ENCODE results near the gene BRICD5.

The BRICD5 gene

DNA sequence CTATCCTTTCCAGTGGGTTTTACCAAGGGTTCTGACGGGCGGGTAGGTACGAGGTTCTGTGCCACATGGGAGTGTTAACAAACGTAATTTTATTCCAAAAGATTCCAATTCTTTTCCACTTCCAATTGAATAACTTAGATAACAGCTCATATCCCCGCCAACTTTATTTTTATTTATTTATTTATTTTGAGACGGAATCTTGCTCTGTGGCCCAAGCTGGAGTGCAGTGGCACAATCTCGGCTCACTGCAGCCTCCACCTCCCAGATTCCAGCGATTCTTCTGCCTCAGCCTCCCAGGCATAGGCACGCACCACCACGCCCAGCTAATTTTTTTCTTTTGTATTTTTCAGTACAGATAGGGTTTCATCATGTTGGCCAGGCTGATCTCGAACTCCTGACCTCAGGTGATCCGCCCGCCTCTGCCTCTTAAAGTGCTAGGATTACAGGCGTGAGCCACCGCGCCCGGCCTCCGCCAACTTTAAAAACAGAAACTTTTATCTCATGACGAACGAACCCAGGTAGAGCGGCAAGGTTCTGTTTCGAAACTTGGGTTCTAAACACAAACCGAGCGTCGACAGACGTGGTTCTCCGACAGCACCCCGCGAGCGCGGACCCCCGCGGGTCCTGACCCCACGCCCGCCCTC, 40.1 kb upstream of the BRICD5 start:
- H2BK5ac ChIP-seq (ENCODE audit: low read depth, low read length, poor library complexity): peak overlapping the region; percentile 76
- H4K8ac ChIP-seq (ENCODE audit: low read depth, low read length): peak overlapping the region; percentile 74
- no peak overlapping the region for H2BK12ac ChIP-seq (ENCODE audit: low read length)
- H3K27me3 ChIP-seq (ENCODE audit: insufficient read depth, low read length): no peaks in the 10 kb centered on the region
- H4K12ac ChIP-seq (ENCODE audit: low read depth, low read length): no peak overlapping the region
- no CpG with 5 or more reads among the region's 35 CpGs for WGBS (ENCODE audit: extremely low coverage, insufficient coverage, insufficient read length)
- H2BK120ac ChIP-seq (ENCODE audit: insufficient read depth, low read length, poor library complexity): no peak overlapping the region
- peaks cover 1% of the 10 kb centered on the region for H3K9me3 ChIP-seq (ENCODE audit: insufficient read depth, low read depth, low read length)
- peak overlapping the region; percentile 89 for H3K14ac ChIP-seq (ENCODE audit: low read length)
- H3K9ac ChIP-seq (ENCODE audit: low read length): peak overlapping the region; percentile 86
- H3K18ac ChIP-seq (ENCODE audit: low read length): no peak overlapping the region
- no peak overlapping the region for H3K23ac ChIP-seq (ENCODE audit: low read length)
- H2AK5ac ChIP-seq (ENCODE audit: low read length): no peak overlapping the region
- H3K36me3 ChIP-seq (ENCODE audit: control insufficient read depth in 1 of 2, insufficient read depth in 2 of 2, low read length in 2 of 2): peaks cover 48 to 51% of the 10 kb centered on the region in 2 experiments
- H3K79me1 ChIP-seq (ENCODE audit: low read length): peaks cover 6% of the 10 kb centered on the region
- peak overlapping the region; percentile 92 for H3K27ac ChIP-seq (ENCODE audit: low read depth, low read length)
- H3K4me2 ChIP-seq (ENCODE audit: low read length): peak overlapping the region; percentile 44
- H2AFZ ChIP-seq (ENCODE audit: insufficient read depth, low read length, poor library complexity): peak overlapping the region; percentile 73
- peak overlapping the region; percentile 79 for H3K4me3 ChIP-seq (ENCODE audit: low read depth, low read length)
- peaks cover 7 to 9% of the 10 kb centered on the region in 2 experiments for H3K4me1 ChIP-seq (ENCODE audit: control insufficient read depth in 1 of 2, insufficient read depth in 2 of 2, low read length in 2 of 2)
- H4K91ac ChIP-seq (ENCODE audit: low read depth, low read length): peak overlapping the region; percentile 84
- H3K4ac ChIP-seq (ENCODE audit: low read depth, low read length): peak overlapping the region; percentile 34
- H3K79me2 ChIP-seq (ENCODE audit: control insufficient read depth, insufficient read depth, low read length, poor library complexity): peaks cover 5% of the 10 kb centered on the region
- peak; percentile 73 to 78 for DNase-seq

DNA sequence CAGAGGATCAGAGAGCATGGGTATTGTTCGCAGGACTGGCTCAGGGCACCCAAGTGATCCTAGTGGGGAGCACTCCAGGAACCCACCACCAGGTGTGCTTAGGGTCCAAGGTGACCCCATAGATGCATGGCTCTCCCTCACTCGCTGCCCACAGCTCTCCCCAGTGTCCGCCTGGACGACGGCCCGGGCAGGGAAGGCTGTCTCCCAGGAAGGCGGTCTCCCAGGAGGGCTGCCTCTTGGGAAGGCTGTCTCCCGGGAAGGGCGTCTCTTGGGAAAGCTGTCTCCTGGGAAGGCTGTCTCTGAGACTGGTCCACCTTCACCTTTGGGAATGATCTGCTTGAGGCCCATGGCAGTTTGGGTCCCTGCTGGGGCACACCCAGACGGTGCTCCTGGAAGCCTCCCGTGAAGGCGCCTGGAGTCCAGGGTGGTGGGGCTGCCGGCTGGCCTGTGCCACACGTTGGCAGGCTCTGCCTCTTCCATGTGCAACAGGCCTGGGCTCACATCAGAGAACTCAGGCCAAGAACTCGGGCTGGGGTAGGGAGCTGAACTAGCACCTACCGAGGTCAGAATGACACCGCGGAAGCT, 35.7 kb upstream of the BRICD5 start:
- Histone ChIP-seq H3K9ac (ENCODE audit: low read length) (no peak overlapping the region), H4K12ac (ENCODE audit: low read depth, low read length) (peak overlapping the region; percentile 32), H3K79me2 (ENCODE audit: control insufficient read depth, insufficient read depth, low read length, poor library complexity) (peaks cover 5% of the 10 kb centered on the region), H4K91ac (ENCODE audit: low read depth, low read length) (no peak overlapping the region), H3K4me3 (ENCODE audit: low read depth, low read length) (no peak overlapping the region), H3K27ac (ENCODE audit: low read depth, low read length) (no peak overlapping the region), H3K18ac (ENCODE audit: low read length) (no peak overlapping the region), H3K4ac (ENCODE audit: low read depth, low read length) (no peak overlapping the region), H3K27me3 (ENCODE audit: insufficient read depth, low read length) (no peaks in the 10 kb centered on the region), H3K23ac (ENCODE audit: low read length) (no peak overlapping the region), H3K36me3 (ENCODE audit: control insufficient read depth in 1 of 2, insufficient read depth in 2 of 2, low read length in 2 of 2) (peaks cover 50 to 51% of the 10 kb centered on the region in 2 experiments), H2AK5ac (ENCODE audit: low read length) (no peak overlapping the region), H2AFZ (ENCODE audit: insufficient read depth, low read length, poor library complexity) (no peak overlapping the region), H3K9me3 (ENCODE audit: insufficient read depth, low read depth, low read length) (no peaks in the 10 kb centered on the region), H2BK12ac (ENCODE audit: low read length) (no peak overlapping the region), H3K14ac (ENCODE audit: low read length) (no peak overlapping the region), H2BK5ac (ENCODE audit: low read depth, low read length, poor library complexity) (no peak overlapping the region), H4K8ac (ENCODE audit: low read depth, low read length) (no peak overlapping the region), H3K4me1 (ENCODE audit: control insufficient read depth in 1 of 2, insufficient read depth in 2 of 2, low read length in 2 of 2) (peaks cover 4% of the 10 kb centered on the region in 2 experiments), H3K4me2 (ENCODE audit: low read length) (no peak overlapping the region), H2BK120ac (ENCODE audit: insufficient read depth, low read length, poor library complexity) (no peak overlapping the region), H3K79me1 (ENCODE audit: low read length) (peaks cover 3% of the 10 kb centered on the region)
- no CpG with 5 or more reads among the region's 18 CpGs for WGBS (ENCODE audit: extremely low coverage, insufficient coverage, insufficient read length)
- DNase-seq: no peak

DNA sequence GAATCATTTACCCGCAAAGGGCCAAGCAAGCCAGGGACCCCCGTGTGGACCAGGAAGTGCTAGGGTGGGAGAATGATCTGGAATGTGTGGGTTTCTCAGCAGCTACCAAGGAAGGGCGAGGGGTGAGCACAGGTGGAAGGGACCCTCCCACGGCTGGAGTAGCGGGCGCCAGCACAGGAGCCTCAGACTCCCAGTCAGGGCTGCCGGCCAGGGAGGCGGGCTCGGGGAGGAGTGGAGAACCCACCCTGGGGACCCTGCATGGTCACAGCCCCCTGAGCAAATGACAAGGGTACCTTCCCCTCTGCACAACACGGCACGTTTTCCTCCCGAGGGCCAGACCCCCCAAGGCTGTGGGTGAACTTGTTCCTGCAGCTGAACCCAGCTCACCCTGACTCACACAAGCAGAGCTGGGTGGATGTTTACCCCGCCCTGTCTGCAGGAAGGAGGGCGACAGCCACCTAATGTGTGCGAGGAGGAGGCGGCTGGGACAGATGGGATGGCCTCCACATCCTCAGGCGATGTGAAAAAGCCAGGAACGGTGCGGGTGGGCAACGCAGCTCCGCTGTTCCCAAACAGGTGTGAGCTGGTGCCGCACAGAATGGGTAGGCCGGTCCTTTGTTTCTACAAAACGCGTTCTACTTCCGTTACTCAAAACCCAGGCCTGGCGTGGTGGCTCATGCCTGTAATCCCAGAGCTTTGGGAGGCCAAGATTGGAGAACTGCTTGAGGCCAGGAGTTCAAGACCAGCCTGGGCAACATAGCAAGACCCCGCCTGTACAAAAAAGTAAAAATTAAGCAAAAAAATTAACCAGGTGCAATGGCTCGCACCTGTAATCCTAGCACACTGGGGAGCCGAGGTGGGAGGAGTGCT, 34.5 kb upstream of the BRICD5 start:
- no peak overlapping the region for H3K4me3 ChIP-seq (ENCODE audit: low read depth, low read length)
- no peak overlapping the region for H2AK5ac ChIP-seq (ENCODE audit: low read length)
- H3K23ac ChIP-seq (ENCODE audit: low read length): no peak overlapping the region
- H3K27ac ChIP-seq (ENCODE audit: low read depth, low read length): no peak overlapping the region
- H3K9me3 ChIP-seq (ENCODE audit: insufficient read depth, low read depth, low read length): no peaks in the 10 kb centered on the region
- no CpG with 5 or more reads among the region's 30 CpGs for WGBS (ENCODE audit: extremely low coverage, insufficient coverage, insufficient read length)
- H3K27me3 ChIP-seq (ENCODE audit: insufficient read depth, low read length): no peaks in the 10 kb centered on the region
- peaks cover under 1% of the 10 kb centered on the region in 2 experiments for H3K4me1 ChIP-seq (ENCODE audit: control insufficient read depth in 1 of 2, insufficient read depth in 2 of 2, low read length in 2 of 2)
- no peak overlapping the region for H2BK5ac ChIP-seq (ENCODE audit: low read depth, low read length, poor library complexity)
- no peak overlapping the region for H3K14ac ChIP-seq (ENCODE audit: low read length)
- H3K79me2 ChIP-seq (ENCODE audit: control insufficient read depth, insufficient read depth, low read length, poor library complexity): peaks cover under 1% of the 10 kb centered on the region
- DNase-seq: no peak
- H3K4me2 ChIP-seq (ENCODE audit: low read length): no peak overlapping the region
- H3K18ac ChIP-seq (ENCODE audit: low read length): no peak overlapping the region
- H3K9ac ChIP-seq (ENCODE audit: low read length): no peak overlapping the region
- no peak overlapping the region for H4K8ac ChIP-seq (ENCODE audit: low read depth, low read length)
- no peak overlapping the region for H4K91ac ChIP-seq (ENCODE audit: low read depth, low read length)
- H2BK120ac ChIP-seq (ENCODE audit: insufficient read depth, low read length, poor library complexity): no peak overlapping the region
- H2BK12ac ChIP-seq (ENCODE audit: low read length): no peak overlapping the region
- H2AFZ ChIP-seq (ENCODE audit: insufficient read depth, low read length, poor library complexity): no peak overlapping the region
- no peaks in the 10 kb centered on the region for H3K79me1 ChIP-seq (ENCODE audit: low read length)
- peaks cover 50 to 51% of the 10 kb centered on the region in 2 experiments for H3K36me3 ChIP-seq (ENCODE audit: control insufficient read depth in 1 of 2, insufficient read depth in 2 of 2, low read length in 2 of 2)
- H3K4ac ChIP-seq (ENCODE audit: low read depth, low read length): no peak overlapping the region
- H4K12ac ChIP-seq (ENCODE audit: low read depth, low read length): no peak overlapping the region

GRCh38 chr16:2244301-2244700, 33.6 kb upstream of the BRICD5 start:
- Histone ChIP-seq H2AK5ac (ENCODE audit: low read length) (no peak overlapping the region), H3K9me3 (ENCODE audit: insufficient read depth, low read depth, low read length) (no peaks in the 10 kb centered on the region), H2BK120ac (ENCODE audit: insufficient read depth, low read length, poor library complexity) (no peak overlapping the region), H3K27me3 (ENCODE audit: insufficient read depth, low read length) (no peaks in the 10 kb centered on the region), H2BK12ac (ENCODE audit: low read length) (no peak overlapping the region), H4K8ac (ENCODE audit: low read depth, low read length) (no peak overlapping the region), H3K4ac (ENCODE audit: low read depth, low read length) (no peak overlapping the region), H3K79me1 (ENCODE audit: low read length) (no peaks in the 10 kb centered on the region), H4K91ac (ENCODE audit: low read depth, low read length) (no peak overlapping the region), H3K27ac (ENCODE audit: low read depth, low read length) (no peak overlapping the region), H3K14ac (ENCODE audit: low read length) (no peak overlapping the region), H3K4me1 (ENCODE audit: control insufficient read depth in 1 of 2, insufficient read depth in 2 of 2, low read length in 2 of 2) (no peaks in the 10 kb centered on the region), H2BK5ac (ENCODE audit: low read depth, low read length, poor library complexity) (no peak overlapping the region), H3K23ac (ENCODE audit: low read length) (no peak overlapping the region), H3K9ac (ENCODE audit: low read length) (no peak overlapping the region), H3K4me2 (ENCODE audit: low read length) (no peak overlapping the region), H3K36me3 (ENCODE audit: control insufficient read depth in 1 of 2, insufficient read depth in 2 of 2, low read length in 2 of 2) (peaks cover 56 to 57% of the 10 kb centered on the region in 2 experiments), H2AFZ (ENCODE audit: insufficient read depth, low read length, poor library complexity) (no peak overlapping the region), H4K12ac (ENCODE audit: low read depth, low read length) (no peak overlapping the region), H3K18ac (ENCODE audit: low read length) (no peak overlapping the region), H3K4me3 (ENCODE audit: low read depth, low read length) (no peak overlapping the region), H3K79me2 (ENCODE audit: control insufficient read depth, insufficient read depth, low read length, poor library complexity) (no peaks in the 10 kb centered on the region)
- no peak for DNase-seq
- no CpG with 5 or more reads among the region's 17 CpGs for WGBS (ENCODE audit: extremely low coverage, insufficient coverage, insufficient read length)
